Measurements from ENCODE around the gene TNS2. TPM values are rescaled to one million over a fixed set of nuclear protein-coding genes. Genes with fewer than 3 reads are reported as not detected.

TNS2 gene
- total and polyA plus RNA-seq, 9 of the 15 experiments (the other 6 are each of a cell fraction or from before 2014, with no cell fraction given) = 0.28 to 3.1 (median 1.2) TPM; not detected in 1

- TF ChIP-seq ZNF655 (CRISPR knock-in tag; IDR thresholded peaks at IDR 0.05) (no peak), ELF4 (CRISPR knock-in tag; IDR thresholded peaks at IDR 0.05) (no peak), HDAC8 (tag; IDR thresholded peaks at IDR 0.05) (no peak), RNF219 (CRISPR knock-in tag; IDR thresholded peaks at IDR 0.05) (no peak), EP400 (IDR thresholded peaks at IDR 0.05) (no peak), GTF2A2 (tag; IDR thresholded peaks at IDR 0.05) (no peak), BRD4 (IDR thresholded peaks at IDR 0.05) (no peak), MYNN (IDR thresholded peaks at IDR 0.05) (no peak), MYNN (CRISPR knock-in tag; IDR thresholded peaks at IDR 0.05) (no peak), MAFF (IDR thresholded peaks at IDR 0.05; ENCODE audit: low read length) (no peak), MYC (IDR thresholded peaks at IDR 0.05; ENCODE audit: low read depth, low read length) (0 out of 2 replicates have a peak, but pooled peaks have one; percentile 15), MYC (CRISPR knock-in tag; IDR thresholded peaks at IDR 0.05; ENCODE audit: borderline replicate concordance, low read depth) (no peak), SRSF3 (IDR thresholded peaks at IDR 0.05; ENCODE audit: insufficient read depth, low read length) (no peak), NRF1 (conservative IDR thresholded peaks at IDR 0.05 in 1 of 2, IDR thresholded peaks at IDR 0.05 in 1 of 2) (peak; percentile 33 to 41; a peak in 3 of 4 replicates), L3MBTL2 (IDR thresholded peaks at IDR 0.05) (peak; percentile 58; the same call in 1 of the 2 replicates), ZNF583 (CRISPR knock-in tag; IDR thresholded peaks at IDR 0.05) (no peak), ZNF347 (CRISPR knock-in tag; IDR thresholded peaks at IDR 0.05; ENCODE audit: low read depth) (no peak), HLTF (IDR thresholded peaks at IDR 0.05) (no peak), CLOCK (CRISPR knock-in tag; IDR thresholded peaks at IDR 0.05; ENCODE audit: borderline replicate concordance) (no peak), ILF3 (IDR thresholded peaks at IDR 0.05; ENCODE audit: borderline replicate concordance) (no peak), ETV1 (tag; conservative IDR thresholded peaks at IDR 0.05; ENCODE audit: low read depth) (no peak), SMAD3 (CRISPR knock-in tag; conservative IDR thresholded peaks at IDR 0.05) (no peak), CBFB (CRISPR knock-in tag; IDR thresholded peaks at IDR 0.05) (no peak)
These were observed 47.9 kb downstream of the TNS2 start, which contains the start of gene IGFBP6 (continued) for GRCh38 chr12:53097564-53098353.
